Fibroblast of peridontal ligament (primary cell): ENCODE measurements around the gene SLC24A3.

Source experiments
- DNase-seq: peaks from one replicate; pipeline ENCODE4 v3.0.0-alpha.2; 2010; ENCODE audit errors: extremely low read depth

The SLC24A3 gene

DNA sequence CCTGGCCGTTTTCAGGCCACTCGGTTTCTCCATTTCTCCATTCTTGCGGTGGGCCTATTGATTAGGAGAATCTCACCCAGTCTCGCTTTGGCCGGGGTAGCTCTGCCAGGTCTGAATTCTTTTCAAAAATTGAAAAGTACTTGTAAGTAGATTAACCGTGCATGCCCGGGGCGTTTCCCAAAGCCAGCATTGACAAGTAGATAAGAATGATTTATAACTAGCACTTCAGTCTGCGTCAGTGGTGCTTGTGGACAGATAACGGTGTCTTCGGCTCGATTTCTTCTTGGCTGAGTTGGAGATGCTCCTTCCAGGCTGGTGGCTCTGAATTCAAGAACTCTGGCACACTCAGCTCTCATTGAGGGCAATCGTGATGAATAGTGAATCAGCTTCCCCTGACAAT is 29.0 kb downstream of the SLC24A3 start:
- DNase-seq: no peak

- DNase-seq: no peak
Observed at GRCh38 chr20:19244291-19244690, 31.8 kb downstream of the SLC24A3 start.

DNA sequence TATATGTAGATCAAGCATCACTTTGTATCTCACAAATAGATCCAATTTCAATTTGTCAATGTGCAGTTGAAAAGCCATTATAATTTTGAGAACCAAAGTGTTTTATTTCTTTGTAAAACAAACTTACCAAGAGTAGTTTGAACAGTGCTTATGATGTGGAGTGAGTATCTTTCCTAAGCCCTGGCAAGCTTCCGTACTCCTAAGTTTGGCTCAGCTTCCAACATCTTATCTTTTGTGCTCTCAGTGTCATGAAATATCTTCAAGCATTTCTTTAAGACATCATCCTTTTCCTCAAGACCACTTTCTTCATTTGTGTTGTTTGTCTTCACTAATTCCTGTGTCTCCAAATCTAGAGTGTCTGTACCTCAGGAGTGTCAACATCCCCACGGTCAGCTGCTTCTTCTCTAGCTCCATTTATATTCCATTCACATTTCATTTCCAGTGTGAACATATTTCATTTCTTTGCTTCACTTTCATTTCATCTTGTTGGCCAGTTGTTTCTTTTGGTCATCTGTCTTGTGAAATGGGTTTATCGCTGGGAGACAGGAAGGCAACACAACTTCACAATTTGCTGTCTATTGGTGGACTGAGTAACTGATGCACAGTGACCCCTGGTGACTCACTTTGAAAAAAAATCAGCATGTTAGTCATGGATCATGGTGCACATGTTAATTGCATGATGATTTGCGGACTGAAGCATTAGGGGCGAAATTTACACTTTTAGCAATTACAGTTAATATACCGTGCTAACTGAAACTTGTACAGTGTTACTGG is 36.9 kb downstream of the SLC24A3 start:
- DNase-seq: peak; percentile 29

DNA sequence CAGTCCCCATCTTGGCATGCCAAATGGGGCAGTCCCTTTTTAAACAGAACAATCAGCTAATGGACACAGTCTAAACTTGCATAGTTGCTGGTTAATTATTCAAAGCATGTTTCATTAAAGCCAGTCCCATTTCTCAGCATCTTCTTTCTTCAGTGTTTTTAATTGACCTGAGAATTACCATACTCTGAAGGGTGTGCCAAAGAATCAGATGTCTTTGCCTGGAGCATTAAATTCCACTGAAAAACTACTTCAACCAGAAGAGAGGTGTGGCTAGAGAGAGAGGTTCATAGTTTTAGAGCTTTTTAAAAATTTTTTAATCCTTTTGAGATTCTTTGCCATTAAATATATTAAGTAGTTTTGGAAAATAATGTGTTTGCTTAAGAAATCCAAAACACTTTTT is 37.9 kb downstream of the SLC24A3 start:
- no peak for DNase-seq

- DNase-seq: no peak
Observed at GRCh38 chr20:19251506-19251905, 39.1 kb downstream of the SLC24A3 start.

GRCh38 chr20:19251958-19252357 is 39.5 kb downstream of the SLC24A3 start:
- DNase-seq: no peak

- peak; percentile 91 for DNase-seq
Observed at GRCh38 chr20:19252451-19253120, 40.1 kb downstream of the SLC24A3 start.

- DNase-seq: no peak
Observed at GRCh38 chr20:19253316-19253715, 40.9 kb downstream of the SLC24A3 start.

GRCh38 chr20:19253916-19254820 is 41.7 kb downstream of the SLC24A3 start:
- DNase-seq: peak; percentile 77

DNA sequence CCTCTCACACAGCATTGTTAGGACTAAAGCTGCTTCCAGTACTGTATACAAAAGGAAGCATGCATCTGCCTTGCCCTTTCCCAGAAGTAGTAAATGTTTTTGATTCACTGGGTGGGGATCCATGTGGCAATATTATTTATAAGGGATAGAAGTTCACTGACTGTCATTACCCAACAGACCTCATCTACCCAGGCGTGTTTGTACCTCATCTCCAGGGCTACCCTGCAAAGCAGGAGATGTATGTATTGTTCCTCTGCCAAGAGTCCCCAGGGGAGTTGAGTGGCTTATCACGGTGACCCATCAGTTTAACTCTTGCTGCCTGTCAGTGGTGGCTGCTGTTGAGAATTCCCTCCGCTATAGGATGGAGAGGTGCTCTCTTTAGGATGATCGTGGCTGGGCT is 42.5 kb downstream of the SLC24A3 start:
- DNase-seq: no peak

DNA sequence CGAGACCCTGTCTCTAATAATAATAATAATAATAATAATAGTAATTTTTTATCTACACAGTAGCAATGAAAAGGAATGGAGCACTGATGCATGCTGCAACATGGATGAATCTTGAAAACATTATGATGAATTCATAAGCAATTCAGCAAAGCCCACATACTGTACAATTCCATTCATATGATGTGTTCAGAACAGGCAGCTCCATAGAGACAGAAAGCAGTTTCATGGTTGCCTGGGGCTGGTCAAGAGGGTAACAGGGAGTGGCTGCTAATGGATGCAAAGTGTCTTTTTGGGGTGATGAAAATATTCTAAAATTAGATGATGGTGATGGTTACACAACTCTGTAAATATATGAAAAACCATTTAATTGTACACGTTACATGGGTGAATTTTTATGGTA is 43.6 kb downstream of the SLC24A3 start:
- peak; percentile 58 for DNase-seq

GRCh38 chr20:19256906-19257595 is 44.6 kb downstream of the SLC24A3 start:
- peak; percentile 20 for DNase-seq

DNA sequence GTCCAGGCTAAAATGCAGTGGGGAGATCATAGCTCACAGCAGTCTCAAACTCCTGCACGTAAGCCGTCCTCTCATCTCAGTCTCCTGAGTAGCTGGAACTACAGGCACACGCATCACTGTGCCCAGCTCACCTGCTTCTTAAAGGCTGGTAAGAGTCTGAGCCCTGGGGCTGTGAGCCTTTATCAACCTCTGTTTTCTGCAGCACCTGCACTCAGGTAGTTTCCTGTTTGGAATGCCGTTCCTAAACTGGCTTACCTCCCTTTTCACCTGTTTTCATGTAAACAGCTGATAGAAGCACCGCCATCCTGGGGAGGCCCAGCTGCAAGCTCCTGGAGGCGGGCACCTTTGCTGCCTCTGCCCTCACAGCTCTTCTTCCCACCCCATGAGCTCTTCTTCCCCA is 45.4 kb downstream of the SLC24A3 start:
- no peak for DNase-seq

- DNase-seq: no peak
Observed at GRCh38 chr20:19259141-19259591, 46.7 kb downstream of the SLC24A3 start.

DNA sequence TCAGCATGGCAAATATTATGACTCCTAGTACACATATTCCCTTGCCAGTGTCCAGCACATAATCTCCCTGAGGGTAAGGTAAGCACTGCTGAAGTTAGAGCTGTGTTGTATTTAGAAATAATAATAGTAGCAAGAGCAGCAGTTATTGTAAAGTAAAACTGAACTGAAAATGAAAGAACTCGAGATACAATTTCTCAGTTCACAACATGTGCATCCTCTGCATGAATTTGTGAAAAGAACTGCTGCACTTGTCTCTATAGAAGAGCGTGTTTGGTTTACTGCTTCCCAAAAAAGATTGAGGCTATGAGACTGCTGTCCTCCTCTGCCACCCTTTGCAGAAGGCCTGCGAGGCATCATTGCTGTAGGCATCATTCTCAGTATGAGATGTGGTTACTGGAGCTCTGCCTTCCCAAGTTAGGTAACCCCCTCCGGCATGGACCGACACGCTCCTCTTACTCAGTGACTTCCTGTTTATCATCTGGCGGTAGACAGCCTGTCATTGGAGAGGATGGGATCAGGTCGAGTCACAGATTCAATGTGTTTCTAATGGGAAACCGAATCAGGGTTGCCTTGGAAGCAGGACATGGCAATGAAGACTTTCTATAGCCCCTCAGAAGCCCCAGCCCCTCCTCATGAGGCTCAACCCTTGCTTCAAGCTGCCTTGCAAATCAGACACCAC is 48.1 kb downstream of the SLC24A3 start:
- peak; percentile 51 for DNase-seq

GRCh38 chr20:19264191-19264590 is 51.7 kb downstream of the SLC24A3 start:
- DNase-seq: no peak

DNA sequence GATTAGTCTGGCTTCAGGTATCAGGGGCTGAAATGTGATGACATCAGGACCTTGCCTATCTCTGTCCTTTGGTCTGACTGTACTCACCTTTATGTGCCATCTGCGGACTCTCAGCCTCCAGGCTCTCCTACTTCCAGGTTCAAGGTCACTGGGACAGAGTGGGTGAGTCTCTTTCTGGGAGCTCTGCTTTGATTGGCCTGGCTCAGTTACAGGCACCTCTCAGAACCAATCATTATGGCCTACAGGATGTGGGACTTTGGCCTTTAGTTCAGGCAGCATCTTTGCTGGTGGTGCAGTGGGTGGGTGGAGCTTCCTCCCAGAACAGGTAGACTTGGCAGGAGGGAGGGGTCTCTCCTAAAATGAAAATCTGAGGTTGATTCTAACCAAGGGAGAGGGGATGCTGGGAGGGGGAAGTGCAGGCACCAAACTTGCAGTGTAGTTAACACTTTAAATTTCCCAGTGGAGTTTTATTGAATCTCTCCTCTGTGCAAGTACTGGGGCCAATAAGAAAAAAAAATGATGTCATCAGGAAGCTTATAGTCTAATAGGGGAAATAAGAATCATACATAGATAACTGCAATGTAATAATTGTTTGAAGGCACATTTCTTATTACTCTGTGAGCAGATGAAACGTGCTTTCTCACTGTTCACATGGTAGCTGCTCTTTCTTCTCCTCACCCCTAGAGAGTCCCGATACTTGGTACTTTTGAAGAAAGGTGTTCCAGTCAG is 53.4 kb downstream of the SLC24A3 start:
- DNase-seq: no peak

- no peak for DNase-seq
Observed at GRCh38 chr20:19268426-19268825, 56.0 kb downstream of the SLC24A3 start.

DNA sequence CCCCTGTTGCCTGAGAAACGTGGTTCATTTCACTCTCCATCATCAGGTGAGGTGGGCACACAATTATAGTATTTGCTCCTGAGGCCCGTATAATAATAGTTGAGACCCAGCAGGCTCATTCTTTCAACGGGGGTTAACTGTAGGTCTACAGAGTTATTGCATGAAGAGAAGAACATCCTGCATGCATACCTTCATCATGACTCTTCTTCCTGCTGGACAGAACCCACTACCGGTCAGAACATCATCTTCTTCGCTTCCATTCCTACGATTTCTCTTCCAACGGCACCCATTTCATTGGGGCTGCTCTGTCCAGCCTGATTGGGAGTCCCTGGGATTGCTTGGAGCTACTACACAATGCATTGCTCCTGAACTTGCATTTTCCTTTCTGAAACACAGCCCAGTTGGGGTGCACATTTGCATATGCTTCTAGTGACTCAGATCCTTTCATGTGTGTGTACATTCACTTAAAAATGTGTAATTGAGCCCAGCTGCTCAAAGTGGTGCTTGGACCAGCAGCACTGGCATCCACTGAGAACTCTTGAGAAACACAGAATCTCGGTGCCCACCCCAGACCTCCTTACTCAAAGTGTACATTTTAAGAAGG is 57.4 kb downstream of the SLC24A3 start:
- peak; percentile 85 for DNase-seq
